HL-60 (cell line): ENCODE data around the gene MVP.

Experiments used
- CTCF ChIP-seq: IDR thresholded peaks from one replicate; pipeline ENCODE4 v1.5.1; 2011; ENCODE audit warnings: low read length, control low read depth, inconsistent platforms; ENCODE audit not compliant: insufficient read depth
- REST ChIP-seq: IDR thresholded peaks from 2 replicates; pipeline ENCODE4 v1.6.1; 2012; ENCODE audit warnings: low read depth; ENCODE audit not compliant: insufficient replicate concordance

GRCh38 chr16:29809031-29809747 is 11.1 kb upstream of the MVP start:
- no peak for TF ChIP-seq CTCF
- no peak for TF ChIP-seq REST
